Fibroblast of villous mesenchyme (primary cell): Measurements from ENCODE around the gene NDUFV1. TPM values are rescaled to one million over a fixed set of nuclear protein-coding genes. Genes with fewer than 3 reads are reported as not detected.
"Not testable (repeated sequence)": the region's sequence is repeated elsewhere in the genome, so short reads cannot be mapped to it uniquely, and the experiment has no call there.

Source experiments
- DNase-seq: peaks from one replicate; pipeline ENCODE4 v3.0.0-alpha.2; 2010; ENCODE audit warnings: low read depth
- H3K4me3 ChIP-seq: 2 replicates; pipeline ENCODE4 v1.5.1; 2011; ENCODE audit warnings: low read depth, mild to moderate bottlenecking, low read length
- small RNA-seq: library from RNA; depleted of rRNA; stranded (forward); fragments of <200 nt; gene quantifications from one replicate; pipeline ENCODE3, GENCODE V24; 2012
- total RNA-seq: library from RNA; depleted of rRNA; stranded (reverse); fragments of >200 nt; gene quantifications from 2 replicates; pipeline ENCODE4 v1.2.3, GENCODE V29; 2012
- TF ChIP-seq, protein P1 (sequence below): IDR thresholded peaks from 2 replicates; pipeline ENCODE4 v1.5.1; 2012; ENCODE audit warnings: low read depth, mild to moderate bottlenecking, low read length; ENCODE audit not compliant: insufficient read depth

Gene NDUFV1
- total RNA-seq, 1 donor, result 140 TPM

DNA sequence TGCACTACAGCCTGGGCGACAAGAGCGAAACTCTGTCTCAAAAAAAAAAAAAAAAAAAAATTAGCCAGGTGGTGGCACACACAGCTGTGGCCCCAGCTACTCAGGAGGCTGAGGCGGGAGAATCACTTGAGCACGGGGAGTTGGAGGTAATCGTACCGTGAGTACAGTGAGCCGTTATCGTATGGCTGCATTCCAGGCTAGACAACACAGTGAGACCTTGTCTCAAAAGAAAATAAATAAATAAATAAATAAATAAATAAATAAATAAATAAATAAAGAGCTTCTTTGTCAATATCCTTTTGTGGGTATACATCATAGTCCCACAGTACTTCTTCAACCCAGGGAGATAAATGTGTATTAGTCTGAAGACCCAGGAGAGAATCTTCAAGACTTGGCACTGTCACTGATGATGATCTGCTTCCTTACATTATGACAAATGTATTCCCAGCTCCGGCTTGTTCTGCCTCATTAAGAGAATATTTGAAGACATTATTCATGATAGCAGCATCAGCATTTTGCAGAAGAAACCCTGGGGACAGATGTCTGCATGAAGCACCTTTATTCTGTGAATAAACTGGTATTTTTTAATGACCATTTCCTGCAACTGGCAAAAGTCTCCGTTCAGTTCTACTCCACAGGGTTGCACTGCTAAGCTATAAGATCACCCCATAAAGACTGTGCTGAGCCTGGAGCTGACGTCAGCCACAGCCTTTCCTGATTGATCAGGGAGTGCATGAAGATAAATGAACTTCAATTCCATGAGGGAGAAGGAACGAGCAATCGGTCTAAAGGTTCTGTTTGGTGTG is 45.4 kb downstream of the NDUFV1 start:
- DNase-seq, result no peak
- TF ChIP-seq, protein P1, sequence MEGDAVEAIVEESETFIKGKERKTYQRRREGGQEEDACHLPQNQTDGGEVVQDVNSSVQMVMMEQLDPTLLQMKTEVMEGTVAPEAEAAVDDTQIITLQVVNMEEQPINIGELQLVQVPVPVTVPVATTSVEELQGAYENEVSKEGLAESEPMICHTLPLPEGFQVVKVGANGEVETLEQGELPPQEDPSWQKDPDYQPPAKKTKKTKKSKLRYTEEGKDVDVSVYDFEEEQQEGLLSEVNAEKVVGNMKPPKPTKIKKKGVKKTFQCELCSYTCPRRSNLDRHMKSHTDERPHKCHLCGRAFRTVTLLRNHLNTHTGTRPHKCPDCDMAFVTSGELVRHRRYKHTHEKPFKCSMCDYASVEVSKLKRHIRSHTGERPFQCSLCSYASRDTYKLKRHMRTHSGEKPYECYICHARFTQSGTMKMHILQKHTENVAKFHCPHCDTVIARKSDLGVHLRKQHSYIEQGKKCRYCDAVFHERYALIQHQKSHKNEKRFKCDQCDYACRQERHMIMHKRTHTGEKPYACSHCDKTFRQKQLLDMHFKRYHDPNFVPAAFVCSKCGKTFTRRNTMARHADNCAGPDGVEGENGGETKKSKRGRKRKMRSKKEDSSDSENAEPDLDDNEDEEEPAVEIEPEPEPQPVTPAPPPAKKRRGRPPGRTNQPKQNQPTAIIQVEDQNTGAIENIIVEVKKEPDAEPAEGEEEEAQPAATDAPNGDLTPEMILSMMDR, result no peak
- no peak overlapping the region for H3K4me3 ChIP-seq

DNA sequence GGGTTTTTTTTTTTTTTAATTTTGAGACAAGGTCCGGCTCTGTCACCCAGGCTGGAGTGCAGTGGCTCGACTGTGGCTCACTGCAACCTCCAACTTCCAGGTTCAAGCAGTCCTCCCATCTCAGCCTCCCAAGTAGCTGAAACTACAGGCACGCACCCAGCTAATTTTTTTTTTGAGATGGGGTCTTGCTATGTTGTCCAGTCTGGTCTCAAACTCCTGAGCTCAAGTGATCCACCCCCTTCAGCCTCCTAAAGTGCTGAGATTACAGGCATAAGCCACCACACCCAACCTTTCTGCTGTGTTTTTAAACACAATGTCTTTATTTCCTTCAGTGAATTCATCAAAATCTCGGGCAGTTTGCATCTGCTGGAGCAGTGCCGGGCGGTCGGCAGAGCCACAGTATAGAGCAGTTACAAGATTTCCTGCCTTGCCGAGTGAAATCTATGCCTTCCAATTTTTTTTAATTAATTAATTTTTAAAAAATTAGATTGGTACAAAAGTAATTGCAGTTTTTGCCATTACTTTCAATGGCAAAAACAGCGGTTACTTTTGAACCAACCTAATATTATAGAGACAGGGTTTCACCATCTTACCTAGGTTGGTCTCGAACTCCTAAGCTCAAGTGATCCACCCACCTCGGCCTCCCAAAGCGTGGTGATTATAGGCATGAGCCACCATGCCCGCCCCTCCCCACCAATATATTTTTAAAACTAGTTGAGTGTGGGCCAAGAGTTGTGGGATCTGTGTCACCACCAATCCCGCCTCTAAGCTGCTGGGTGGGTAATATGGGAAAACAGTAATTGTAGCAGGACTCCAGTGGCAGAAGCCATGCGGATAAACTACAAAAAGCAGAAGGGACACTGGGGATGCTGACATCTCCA is 46.5 kb downstream of the NDUFV1 start:
- H3K4me3 ChIP-seq, result no peak overlapping the region
- no peak for DNase-seq
- TF ChIP-seq, protein P1, result no peak

DNA sequence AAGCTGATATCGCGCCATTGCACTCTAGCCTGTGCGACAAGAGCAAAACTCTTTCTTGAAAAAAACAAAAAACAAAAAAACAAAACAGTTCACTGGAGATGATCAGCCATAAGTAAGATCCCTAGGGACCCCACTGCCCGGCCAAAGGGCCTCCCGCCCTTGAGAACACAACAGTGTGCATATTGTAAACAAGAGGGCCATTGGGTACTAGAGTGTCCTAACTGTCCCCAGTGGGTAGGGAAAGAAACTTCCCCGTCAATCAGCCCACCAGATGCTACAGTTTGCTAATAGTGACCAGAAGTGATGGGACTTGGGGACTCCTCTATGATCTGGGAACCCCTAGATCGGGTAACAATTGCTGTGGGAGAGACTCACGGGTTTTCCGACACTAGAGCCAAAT is 47.5 kb downstream of the NDUFV1 start:
- H3K4me3 ChIP-seq, result no peak overlapping the region
- no peak for DNase-seq
- TF ChIP-seq, protein P1, result no peak

DNA sequence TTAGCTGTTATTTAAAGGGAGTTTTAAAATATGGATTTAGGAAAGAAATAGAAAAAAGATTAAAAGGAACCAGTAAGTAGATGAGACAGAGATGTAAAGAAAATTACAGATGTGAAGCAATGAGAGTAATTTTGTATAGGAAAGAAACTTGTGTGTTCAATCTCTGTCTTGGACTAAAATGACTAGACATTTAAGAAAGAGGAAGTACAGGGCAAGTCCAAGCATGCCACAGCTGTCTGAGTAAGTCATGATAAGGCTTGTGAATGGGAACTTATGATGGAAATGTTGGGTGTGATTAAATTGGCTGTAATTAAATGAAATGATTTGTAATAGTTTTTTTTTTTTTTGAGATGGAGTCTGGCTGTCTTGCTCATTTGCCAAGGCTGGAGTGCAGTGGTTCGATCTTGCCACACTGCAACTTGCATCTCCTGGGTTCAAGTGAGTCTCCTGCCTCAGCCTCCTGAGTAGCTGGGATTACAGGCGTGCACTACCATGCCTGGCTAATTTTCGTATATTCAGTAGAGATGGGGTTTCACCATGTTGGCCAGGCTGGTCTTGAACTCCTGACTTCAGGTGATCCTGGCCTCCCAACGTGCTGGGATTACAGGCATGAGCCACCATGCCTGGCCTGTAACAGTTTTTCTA is 49.7 kb downstream of the NDUFV1 start:
- no peak overlapping the region for H3K4me3 ChIP-seq
- TF ChIP-seq, protein P1, result no peak
- DNase-seq, result no peak

DNA sequence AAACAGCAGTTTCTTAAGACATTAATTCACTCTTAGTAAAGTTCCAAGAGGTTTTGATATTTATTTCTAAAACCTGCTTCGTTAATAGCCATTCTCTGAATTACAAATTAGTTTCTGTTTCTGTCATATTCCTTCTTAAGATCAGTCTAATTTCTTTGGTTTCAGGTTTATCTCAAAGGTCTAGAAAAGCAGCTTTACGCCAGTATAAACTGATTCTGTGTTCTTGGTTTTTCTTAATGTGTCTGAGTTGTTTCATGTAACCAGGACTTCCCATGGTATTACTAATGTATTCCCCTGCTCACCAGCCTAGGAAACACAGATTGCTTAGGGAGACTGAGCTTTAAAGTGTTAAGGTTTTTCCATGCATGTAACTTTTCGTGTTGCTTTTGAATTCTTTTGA is 50.6 kb downstream of the NDUFV1 start:
- TF ChIP-seq, protein P1, result no peak
- no peak overlapping the region for H3K4me3 ChIP-seq
- DNase-seq, result no peak

DNA sequence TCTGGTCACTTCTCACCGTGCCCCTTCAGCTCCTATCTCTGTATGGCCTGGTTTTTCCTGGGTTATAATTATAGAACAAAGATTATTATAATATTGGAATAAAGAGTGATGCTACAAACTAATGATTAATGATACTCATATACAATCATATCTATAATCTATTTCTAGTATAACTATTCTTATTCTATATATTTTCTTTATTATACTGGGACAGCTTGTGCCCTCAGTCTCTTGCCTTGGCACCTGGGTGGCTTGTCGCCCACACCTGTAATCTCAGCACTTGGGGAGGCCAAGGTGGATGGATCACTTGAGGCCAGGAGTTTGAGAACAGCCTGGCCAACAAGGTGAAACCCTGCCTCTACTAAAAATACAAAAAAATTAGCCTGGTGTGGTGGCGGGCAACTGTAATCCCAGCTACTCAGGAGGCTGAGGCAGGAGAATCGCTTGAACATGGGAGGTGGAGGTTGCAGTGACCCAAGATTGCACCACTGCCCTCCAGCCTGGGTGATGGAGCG is 53.0 kb downstream of the NDUFV1 start:
- not testable (repeated sequence) for H3K4me3 ChIP-seq, DNase-seq

DNA sequence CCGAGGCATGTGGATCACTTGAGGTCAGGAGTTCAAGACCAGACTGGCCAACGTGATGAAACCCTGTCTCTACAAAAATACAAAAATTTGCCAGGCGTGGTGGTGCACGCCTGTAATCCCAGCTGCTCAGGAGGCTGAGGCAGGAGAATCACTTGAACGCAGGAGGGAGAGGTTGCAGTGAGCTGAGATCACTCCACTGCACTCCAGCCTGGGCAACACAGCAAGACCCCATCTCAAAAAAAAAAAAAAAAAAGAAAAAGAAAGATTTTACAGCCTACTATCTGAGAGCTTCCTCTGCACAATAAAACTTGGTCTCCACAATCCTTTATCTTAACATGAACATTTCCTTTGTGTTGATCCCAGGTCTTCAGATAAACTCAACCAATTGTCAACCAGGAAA is 54.0 kb downstream of the NDUFV1 start:
- DNase-seq, H3K4me3 ChIP-seq: not testable (repeated sequence)

Small RNA genes within 50 kb of the gene (small RNA-seq; reads per million reads assigned to genes)
- not detected for gene AP003385.3

Other genes with a start within 250 kb of the NDUFV1 start
- gene CLCF1, start 233.3 kb upstream of the NDUFV1 start, total RNA-seq, result 3.5 and 4.7 TPM in 2 replicates
- gene RAD9A, start 214.9 kb upstream of the NDUFV1 start, total RNA-seq, result 4.3 and 6.4 TPM in 2 replicates
- 172 and 202 TPM in 2 replicates for gene PPP1CA, start 205.1 kb upstream of the NDUFV1 start, total RNA-seq
- gene TBC1D10C, start 202.9 kb upstream of the NDUFV1 start, total RNA-seq, result not detected in 2 replicates
- gene CARNS1, start 191.3 kb upstream of the NDUFV1 start, total RNA-seq, result not detected in 2 replicates
- 42.3 and 47.0 TPM in 2 replicates for gene RPS6KB2, start 178.4 kb upstream of the NDUFV1 start, total RNA-seq
- 0.32 TPM in 1 of 2 replicates, not detected in the other for gene PTPRCAP, start 169.3 kb upstream of the NDUFV1 start, total RNA-seq
- 85.5 and 102 TPM in 2 replicates for gene CORO1B, start 163.5 kb upstream of the NDUFV1 start, total RNA-seq
- not detected in 2 replicates for gene GPR152, start 154.2 kb upstream of the NDUFV1 start, total RNA-seq
- not detected in 2 replicates for gene CABP4, start 151.6 kb upstream of the NDUFV1 start, total RNA-seq
- gene TMEM134, start 137.7 kb upstream of the NDUFV1 start, total RNA-seq, result 18.4 and 18.6 TPM in 2 replicates
- gene AIP, start 123.9 kb upstream of the NDUFV1 start, total RNA-seq, result 42.7 and 55.1 TPM in 2 replicates
- gene PITPNM1, start 101.6 kb upstream of the NDUFV1 start, total RNA-seq, result 21.9 and 22.9 TPM in 2 replicates
- 13.5 and 16.8 TPM in 2 replicates for gene CDK2AP2, start 98.8 kb upstream of the NDUFV1 start, total RNA-seq
- gene CABP2, start 83.5 kb upstream of the NDUFV1 start, total RNA-seq, result not detected in 2 replicates
- 495 and 721 TPM in 2 replicates for gene GSTP1, start 23.1 kb upstream of the NDUFV1 start, total RNA-seq
- gene NUDT8, start 23.0 kb downstream of the NDUFV1 start, total RNA-seq, result 4.7 and 5.8 TPM in 2 replicates
- gene TBX10, start 32.8 kb downstream of the NDUFV1 start, total RNA-seq, result not detected in 2 replicates
- gene ACY3, start 43.8 kb downstream of the NDUFV1 start, total RNA-seq, result not detected in 2 replicates
- not detected in 2 replicates for gene ALDH3B2, start 67.7 kb downstream of the NDUFV1 start, total RNA-seq